Measurements from ENCODE around the gene NCKAP5.
"Not testable (repeated sequence)": the region's sequence is repeated elsewhere in the genome, so short reads cannot be mapped to it uniquely, and the experiment has no call there.

NCKAP5 gene

DNA sequence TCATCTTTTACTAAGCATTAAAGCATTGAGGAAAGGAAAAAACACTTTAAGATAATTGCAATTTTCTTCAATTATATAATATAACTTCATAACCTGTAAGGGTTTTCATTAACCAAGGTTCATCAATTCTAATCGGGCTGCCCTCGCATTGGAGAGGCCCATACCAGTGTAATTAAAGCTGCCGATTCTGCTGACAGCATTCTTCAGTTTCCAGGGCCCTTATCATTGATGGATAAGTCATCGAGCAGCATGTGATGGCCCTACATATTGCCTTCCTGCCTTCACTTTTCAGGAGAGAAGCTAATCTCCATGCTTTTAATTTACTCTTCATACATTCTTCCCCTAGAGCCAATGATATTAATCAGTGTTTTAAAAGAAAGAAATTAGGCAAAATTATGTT lies 92.0 kb downstream of the NCKAP5 start:
- DNase-seq (ENCODE audit: low spot score): no peak
- in situ Hi-C loops (cut with MboI; ENCODE audit: low pct_unique_long_range_greater_than_20kb, low sequenced_read_pairs, unreplicated experiment): no loop called here
- TF ChIP-seq, protein P1, sequence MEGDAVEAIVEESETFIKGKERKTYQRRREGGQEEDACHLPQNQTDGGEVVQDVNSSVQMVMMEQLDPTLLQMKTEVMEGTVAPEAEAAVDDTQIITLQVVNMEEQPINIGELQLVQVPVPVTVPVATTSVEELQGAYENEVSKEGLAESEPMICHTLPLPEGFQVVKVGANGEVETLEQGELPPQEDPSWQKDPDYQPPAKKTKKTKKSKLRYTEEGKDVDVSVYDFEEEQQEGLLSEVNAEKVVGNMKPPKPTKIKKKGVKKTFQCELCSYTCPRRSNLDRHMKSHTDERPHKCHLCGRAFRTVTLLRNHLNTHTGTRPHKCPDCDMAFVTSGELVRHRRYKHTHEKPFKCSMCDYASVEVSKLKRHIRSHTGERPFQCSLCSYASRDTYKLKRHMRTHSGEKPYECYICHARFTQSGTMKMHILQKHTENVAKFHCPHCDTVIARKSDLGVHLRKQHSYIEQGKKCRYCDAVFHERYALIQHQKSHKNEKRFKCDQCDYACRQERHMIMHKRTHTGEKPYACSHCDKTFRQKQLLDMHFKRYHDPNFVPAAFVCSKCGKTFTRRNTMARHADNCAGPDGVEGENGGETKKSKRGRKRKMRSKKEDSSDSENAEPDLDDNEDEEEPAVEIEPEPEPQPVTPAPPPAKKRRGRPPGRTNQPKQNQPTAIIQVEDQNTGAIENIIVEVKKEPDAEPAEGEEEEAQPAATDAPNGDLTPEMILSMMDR (IDR thresholded peaks at IDR 0.05; ENCODE audit: extremely low read depth, insufficient read depth, missing control alignments): no peak

DNA sequence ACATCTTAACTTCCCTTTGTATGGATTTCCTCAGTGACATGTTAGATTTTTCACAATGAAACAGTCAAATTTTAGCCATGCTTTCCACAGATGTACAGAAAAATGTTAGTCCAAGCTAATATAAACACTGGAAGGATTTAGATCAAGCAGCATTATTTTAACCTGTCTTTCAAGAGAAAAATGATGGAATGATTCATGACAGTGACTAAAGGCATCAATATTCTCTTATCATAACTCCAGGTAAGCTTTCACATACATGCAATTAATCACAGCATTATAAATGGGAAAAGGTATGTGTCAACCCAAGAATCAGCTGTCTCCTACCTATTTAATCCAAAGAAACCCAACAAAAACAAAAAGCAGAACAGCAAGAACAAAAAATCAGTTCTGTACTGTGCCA lies 92.7 kb downstream of the NCKAP5 start:
- no peak for DNase-seq (ENCODE audit: low spot score)
- TF ChIP-seq, protein P1 (IDR thresholded peaks at IDR 0.05; ENCODE audit: extremely low read depth, insufficient read depth, missing control alignments): no peak
- in situ Hi-C loops (cut with MboI; ENCODE audit: low pct_unique_long_range_greater_than_20kb, low sequenced_read_pairs, unreplicated experiment): no loop called here

DNA sequence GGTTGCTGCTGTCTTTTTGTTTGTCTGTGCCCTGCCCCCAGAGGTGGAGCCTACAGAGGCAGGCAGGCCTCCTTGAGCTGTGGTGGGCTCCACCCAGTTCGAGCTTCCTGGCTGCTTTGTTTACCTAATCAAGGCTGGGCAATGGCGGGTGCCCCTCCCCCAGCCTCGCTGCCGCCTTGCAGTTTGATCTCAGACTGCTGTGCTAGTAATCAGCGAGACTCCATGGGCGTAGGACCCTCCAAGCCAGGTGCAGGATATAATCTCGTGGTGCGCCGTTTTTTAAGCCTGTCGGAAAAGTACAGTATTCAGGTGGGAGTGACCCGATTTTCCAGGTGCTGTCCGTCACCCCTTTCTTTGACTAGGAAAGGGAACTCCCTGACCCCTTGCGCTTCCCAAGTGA lies 97.8 kb downstream of the NCKAP5 start:
- in situ Hi-C loops (cut with MboI; ENCODE audit: low pct_unique_long_range_greater_than_20kb, low sequenced_read_pairs, unreplicated experiment); DNase-seq (ENCODE audit: low spot score): not testable (repeated sequence)

DNA sequence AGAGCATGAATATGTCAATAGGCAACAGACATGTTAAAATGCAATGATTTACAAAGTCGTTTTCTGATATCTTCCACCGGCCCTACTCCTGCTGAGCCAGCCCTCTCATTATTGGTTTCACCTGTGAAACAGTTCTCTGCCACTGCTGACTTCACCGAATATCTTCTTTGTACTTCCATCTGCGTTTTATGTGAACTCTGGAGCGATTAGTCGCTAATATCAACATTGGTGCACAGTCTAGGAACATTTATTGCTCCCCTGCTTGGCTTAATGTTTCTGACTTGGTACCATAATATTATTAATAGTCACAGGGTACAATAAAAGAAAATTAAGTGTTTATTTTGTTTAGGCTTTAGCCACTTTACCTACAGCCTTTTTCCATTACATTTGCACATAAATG lies 105.5 kb downstream of the NCKAP5 start:
- TF ChIP-seq, protein P1 (IDR thresholded peaks at IDR 0.05; ENCODE audit: extremely low read depth, insufficient read depth, missing control alignments): no peak
- no peak for DNase-seq (ENCODE audit: low spot score)
- in situ Hi-C loops (cut with MboI; ENCODE audit: low pct_unique_long_range_greater_than_20kb, low sequenced_read_pairs, unreplicated experiment): no loop called here

DNA sequence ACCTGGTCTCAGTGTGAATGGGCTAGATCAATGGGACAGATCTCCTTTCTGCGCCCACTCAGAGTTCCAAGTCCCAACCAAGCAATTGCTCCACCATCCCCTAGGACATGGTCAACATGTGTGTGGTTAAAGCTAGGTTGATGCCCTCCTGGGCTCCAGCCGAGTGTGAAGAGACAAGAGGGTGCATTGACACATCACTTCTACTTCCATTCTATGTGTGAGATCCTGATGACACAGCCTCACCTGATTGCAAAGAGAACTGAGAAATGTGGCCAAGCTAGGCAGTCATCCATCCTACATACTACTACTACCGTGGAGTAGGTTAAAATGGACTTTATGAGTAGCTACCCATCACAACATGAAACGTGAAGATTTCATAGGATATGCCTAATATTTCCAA lies 106.8 kb downstream of the NCKAP5 start:
- TF ChIP-seq, protein P1 (IDR thresholded peaks at IDR 0.05; ENCODE audit: extremely low read depth, insufficient read depth, missing control alignments): no peak

DNA sequence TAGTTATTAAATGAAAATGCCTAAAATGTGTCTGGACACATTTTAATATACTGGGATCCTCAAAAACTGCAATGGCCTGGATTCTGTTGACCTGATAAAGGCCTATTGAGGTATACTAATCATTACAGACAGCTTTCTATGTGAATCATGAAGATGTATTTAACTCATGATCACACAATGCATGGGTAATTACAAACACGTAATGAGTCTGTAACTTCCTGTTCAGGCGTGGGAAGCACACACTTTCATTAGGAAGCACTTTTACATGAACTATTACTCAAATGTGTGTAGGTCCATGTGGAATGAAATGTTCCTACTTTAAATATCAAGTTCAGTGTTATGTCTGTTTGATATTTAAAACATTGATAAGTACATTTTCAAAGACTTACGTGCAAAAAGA lies 108.7 kb downstream of the NCKAP5 start:
- TF ChIP-seq, protein P1 (IDR thresholded peaks at IDR 0.05; ENCODE audit: extremely low read depth, insufficient read depth, missing control alignments): no peak
- DNase-seq (ENCODE audit: low spot score): no peak
- in situ Hi-C loops (cut with MboI; ENCODE audit: low pct_unique_long_range_greater_than_20kb, low sequenced_read_pairs, unreplicated experiment): no loop called here

More for the DNA sequence above, 106.8 kb downstream of the NCKAP5 start:
- in situ Hi-C loops (cut with MboI; ENCODE audit: low pct_unique_long_range_greater_than_20kb, low sequenced_read_pairs, unreplicated experiment): no loop called here
- DNase-seq (ENCODE audit: low spot score): no peak

DNA sequence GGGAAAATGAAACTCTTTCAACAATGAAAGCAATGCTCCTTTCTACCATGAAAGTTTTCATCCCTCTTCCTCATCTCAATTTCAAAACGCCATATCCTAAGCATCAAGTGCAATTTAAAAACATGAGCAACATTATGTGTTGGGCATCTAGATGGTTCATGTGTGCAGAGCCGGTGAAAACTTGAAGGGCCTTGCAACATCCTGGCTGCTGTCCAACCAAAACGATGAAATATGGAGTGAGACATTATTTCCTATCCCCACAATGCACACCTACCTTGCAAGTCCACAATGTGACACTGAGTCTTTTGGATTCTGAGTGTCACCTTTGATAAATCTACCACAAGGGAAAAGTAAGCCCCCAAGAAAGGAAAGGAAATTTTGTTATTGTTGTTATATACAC lies 110.0 kb downstream of the NCKAP5 start:
- in situ Hi-C loops (cut with MboI; ENCODE audit: low pct_unique_long_range_greater_than_20kb, low sequenced_read_pairs, unreplicated experiment): no loop called here
- no peak for DNase-seq (ENCODE audit: low spot score)
- TF ChIP-seq, protein P1 (IDR thresholded peaks at IDR 0.05; ENCODE audit: extremely low read depth, insufficient read depth, missing control alignments): no peak
